ENCODE results near the gene CACNG8.

Gene CACNG8

DNA sequence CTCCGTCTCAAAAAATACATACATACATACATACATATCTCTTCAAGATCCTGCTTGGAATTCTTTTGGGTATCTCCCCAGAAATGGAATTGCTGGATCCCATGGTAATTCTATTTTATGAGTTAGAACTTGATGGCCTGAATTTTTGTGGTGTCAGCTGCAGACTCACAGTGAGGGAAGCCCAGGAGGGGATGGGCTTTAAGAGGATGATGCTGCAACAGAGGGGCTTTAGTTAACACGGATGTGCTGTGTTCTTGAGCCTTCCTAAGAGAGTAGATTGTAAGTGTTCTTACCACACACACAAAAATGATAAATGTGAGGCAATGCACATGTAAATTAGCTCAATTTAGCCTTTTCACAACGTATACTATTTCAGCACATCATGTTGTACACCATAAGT is 60.5 kb downstream of the CACNG8 start:
- TF ChIP-seq, protein P1, sequence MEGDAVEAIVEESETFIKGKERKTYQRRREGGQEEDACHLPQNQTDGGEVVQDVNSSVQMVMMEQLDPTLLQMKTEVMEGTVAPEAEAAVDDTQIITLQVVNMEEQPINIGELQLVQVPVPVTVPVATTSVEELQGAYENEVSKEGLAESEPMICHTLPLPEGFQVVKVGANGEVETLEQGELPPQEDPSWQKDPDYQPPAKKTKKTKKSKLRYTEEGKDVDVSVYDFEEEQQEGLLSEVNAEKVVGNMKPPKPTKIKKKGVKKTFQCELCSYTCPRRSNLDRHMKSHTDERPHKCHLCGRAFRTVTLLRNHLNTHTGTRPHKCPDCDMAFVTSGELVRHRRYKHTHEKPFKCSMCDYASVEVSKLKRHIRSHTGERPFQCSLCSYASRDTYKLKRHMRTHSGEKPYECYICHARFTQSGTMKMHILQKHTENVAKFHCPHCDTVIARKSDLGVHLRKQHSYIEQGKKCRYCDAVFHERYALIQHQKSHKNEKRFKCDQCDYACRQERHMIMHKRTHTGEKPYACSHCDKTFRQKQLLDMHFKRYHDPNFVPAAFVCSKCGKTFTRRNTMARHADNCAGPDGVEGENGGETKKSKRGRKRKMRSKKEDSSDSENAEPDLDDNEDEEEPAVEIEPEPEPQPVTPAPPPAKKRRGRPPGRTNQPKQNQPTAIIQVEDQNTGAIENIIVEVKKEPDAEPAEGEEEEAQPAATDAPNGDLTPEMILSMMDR (IDR thresholded peaks at IDR 0.05; ENCODE audit: low read depth, low read length): no peak
- no peak for DNase-seq (ENCODE audit: low read depth, low spot score)
- in situ Hi-C loops (cut with HindIII; ENCODE audit: low sequenced_read_pairs): no loop called here
- H3K4me3 ChIP-seq (ENCODE audit: low read depth, low read length): no peak overlapping the region

DNA sequence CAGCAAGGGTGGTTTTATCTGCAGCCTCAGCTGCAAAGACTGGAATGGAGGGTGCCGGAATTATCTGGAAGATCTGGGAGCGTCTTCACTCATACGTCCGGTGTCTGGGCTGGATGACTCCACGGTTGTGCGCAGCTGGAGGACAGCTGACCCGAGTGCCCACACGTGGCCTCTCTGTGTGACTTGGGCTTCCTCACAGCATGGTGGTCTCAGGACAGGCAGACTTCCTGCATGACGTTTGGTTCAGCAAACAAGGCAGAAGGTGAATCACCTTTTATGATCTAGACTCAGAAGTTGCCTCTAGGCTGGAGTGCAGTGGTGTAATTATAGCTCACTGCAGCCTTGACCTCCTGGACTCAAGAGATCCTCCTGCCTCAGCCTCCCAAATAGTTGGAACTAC is 61.9 kb downstream of the CACNG8 start:
- TF ChIP-seq, protein P1 (IDR thresholded peaks at IDR 0.05; ENCODE audit: low read depth, low read length): no peak
- no peak overlapping the region for H3K4me3 ChIP-seq (ENCODE audit: low read depth, low read length)
- DNase-seq (ENCODE audit: low read depth, low spot score): no peak
- in situ Hi-C loops (cut with HindIII; ENCODE audit: low sequenced_read_pairs): no loop called here

DNA sequence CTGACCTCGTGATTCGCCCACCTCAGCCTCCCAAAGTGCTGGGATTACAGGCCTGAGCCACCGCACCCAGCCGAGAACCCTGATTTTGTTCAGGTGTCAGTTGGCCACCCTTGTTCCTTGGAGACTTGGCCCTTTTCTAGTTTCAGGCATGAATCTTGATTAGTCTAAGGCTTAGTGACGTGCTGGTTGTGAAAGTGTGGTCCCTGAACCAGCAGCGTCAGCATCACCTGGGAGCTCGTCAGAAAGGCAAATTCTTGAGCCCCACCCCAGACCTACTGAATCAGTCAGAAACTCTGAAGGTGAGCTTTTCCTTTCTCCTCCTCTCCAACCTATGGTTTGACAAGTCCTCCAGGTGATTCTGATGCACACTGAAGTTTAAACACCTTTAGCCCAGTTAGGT is 63.9 kb downstream of the CACNG8 start:
- DNase-seq (ENCODE audit: low read depth, low spot score): no peak
- in situ Hi-C loops (cut with HindIII; ENCODE audit: low sequenced_read_pairs): no loop called here
- TF ChIP-seq, protein P1 (IDR thresholded peaks at IDR 0.05; ENCODE audit: low read depth, low read length): no peak
- H3K4me3 ChIP-seq (ENCODE audit: low read depth, low read length): no peak overlapping the region

DNA sequence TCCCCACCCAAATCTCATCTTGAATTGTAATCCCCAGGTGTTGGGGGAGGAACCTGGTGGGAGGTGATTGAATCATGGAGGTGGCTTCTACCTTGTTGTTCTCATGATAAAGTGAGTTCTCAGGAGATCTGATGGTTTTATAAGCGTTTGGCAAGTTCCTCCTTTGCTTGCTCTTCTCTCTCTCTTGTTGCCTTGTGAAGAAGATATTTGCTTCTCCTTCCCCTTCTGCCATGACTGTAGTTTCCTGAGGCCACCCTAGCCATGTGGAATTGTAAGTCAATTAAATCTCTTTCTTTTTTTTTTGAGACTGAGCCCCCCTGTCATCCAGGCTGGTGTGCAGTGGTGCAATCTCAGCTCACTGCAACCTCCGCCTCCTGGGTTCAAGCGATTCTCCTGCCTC is 66.6 kb downstream of the CACNG8 start:
- DNase-seq (ENCODE audit: low read depth, low spot score): no peak
- in situ Hi-C loops (cut with HindIII; ENCODE audit: low sequenced_read_pairs): no loop called here
- no peak overlapping the region for H3K4me3 ChIP-seq (ENCODE audit: low read depth, low read length)
- TF ChIP-seq, protein P1 (IDR thresholded peaks at IDR 0.05; ENCODE audit: low read depth, low read length): no peak

DNA sequence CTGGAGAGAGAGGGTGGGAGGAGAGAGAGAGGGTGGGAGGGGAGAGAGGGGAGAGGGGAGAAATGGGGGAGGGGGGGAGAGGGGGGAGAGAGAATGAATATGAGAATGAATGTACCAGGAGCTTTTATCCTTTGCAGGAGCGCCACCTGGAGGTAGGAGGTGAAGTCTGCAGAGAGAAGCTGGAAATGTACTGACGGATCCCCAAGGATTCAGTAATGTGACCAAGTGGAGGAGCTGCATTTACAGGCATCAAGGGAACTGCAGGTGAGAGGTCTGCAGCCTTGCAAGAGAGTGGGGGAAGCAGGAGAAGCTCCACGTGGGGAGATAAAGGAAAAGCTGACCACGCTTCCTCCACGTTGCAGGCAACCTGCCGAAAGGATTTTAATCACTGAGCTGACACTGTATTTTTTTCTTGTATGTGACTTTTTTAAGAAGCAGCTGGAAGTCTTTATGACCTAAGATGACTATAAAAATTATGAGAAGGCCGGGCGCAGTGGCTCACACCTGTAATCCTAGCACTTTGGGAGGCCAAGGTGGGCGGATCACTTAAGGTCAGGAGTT is 67.3 kb downstream of the CACNG8 start:
- in situ Hi-C loops (cut with HindIII; ENCODE audit: low sequenced_read_pairs): no loop called here
- no peak overlapping the region for H3K4me3 ChIP-seq (ENCODE audit: low read depth, low read length)
- peak; percentile 59 for DNase-seq (ENCODE audit: low read depth, low spot score)
- TF ChIP-seq, protein P1 (IDR thresholded peaks at IDR 0.05; ENCODE audit: low read depth, low read length): peak; percentile 72

DNA sequence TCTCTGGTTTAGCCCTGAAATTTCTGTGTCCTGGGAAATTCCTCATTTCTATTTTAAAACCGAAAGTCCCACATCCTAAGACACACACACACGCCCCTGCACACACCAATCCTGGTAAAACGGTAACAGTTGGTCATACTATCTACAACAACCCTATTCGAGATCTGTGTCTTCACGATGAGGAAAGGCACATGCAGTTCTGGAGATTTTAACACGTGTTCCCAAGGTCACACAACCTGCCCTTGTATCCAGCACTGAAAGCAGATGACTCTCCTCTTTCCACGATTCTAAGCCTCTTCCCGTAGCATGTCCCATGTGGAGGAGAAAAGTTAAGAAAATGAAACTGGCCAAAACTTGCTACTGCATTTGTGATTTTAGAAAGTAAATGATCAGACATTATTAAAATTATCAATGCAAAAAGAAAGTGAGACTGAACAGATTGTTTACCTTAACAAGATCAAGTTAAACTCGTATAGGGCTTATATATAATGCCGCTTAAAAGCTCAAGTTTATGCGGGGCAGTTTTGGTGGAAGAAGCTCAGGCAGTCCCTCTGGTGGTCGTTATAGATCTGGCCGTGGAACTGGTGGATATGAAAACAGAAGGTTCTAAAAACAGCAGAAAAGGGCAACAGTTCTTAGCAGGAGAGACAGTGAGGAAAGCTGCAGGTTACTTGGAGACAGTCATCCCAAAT is 68.3 kb downstream of the CACNG8 start:
- in situ Hi-C loops (cut with HindIII; ENCODE audit: low sequenced_read_pairs): no loop called here
- TF ChIP-seq, protein P1 (IDR thresholded peaks at IDR 0.05; ENCODE audit: low read depth, low read length): peak; percentile 54
- no peak for DNase-seq (ENCODE audit: low read depth, low spot score)
- H3K4me3 ChIP-seq (ENCODE audit: low read depth, low read length): no peak overlapping the region

Data from astrocyte of the spinal cord (primary cell).